ENCODE data around the gene KAT14.
"Not testable (repeated sequence)": the region's sequence is repeated elsewhere in the genome, so short reads cannot be mapped to it uniquely, and the experiment has no call there.

DNA sequence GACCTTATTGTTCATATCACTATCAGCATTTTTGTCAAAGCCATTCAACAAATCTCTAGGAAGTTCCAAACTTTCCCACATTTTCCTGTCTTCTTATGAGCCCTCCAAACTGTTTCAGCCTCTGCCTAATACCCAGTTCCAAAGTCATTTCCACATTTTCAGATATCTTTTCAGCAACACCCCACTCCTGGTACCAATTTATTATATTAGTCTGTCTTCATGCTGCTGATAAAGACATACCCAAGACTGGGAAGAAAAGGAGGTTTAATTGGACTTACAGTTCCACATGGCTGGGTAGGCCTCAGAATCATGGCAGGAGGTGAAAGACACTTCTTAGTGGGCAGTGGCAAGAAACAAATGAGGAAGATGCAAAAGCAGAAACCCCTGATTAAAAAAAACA is 42.7 kb downstream of the KAT14 start:
- TF ChIP-seq, protein P1, sequence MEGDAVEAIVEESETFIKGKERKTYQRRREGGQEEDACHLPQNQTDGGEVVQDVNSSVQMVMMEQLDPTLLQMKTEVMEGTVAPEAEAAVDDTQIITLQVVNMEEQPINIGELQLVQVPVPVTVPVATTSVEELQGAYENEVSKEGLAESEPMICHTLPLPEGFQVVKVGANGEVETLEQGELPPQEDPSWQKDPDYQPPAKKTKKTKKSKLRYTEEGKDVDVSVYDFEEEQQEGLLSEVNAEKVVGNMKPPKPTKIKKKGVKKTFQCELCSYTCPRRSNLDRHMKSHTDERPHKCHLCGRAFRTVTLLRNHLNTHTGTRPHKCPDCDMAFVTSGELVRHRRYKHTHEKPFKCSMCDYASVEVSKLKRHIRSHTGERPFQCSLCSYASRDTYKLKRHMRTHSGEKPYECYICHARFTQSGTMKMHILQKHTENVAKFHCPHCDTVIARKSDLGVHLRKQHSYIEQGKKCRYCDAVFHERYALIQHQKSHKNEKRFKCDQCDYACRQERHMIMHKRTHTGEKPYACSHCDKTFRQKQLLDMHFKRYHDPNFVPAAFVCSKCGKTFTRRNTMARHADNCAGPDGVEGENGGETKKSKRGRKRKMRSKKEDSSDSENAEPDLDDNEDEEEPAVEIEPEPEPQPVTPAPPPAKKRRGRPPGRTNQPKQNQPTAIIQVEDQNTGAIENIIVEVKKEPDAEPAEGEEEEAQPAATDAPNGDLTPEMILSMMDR (IDR thresholded peaks at IDR 0.05), result not testable (repeated sequence)
- TF ChIP-seq POLR2A (IDR thresholded peaks at IDR 0.05), result not testable (repeated sequence)

All from adrenal gland (tissue), 5 donors.